ENCODE results near the gene BRINP2. TPM values are rescaled to one million over a fixed set of nuclear protein-coding genes. Genes with fewer than 3 reads are reported as not detected.

Gene BRINP2
- total and polyA plus RNA-seq, 2 of the 8 experiments (the other 6 are each of a cell fraction or from before 2014, with no cell fraction given): 0.39 to 0.42 TPM

- POLR2A ChIA-PET (ENCODE audit: partially characterized antibody): no interaction called here
- Histone ChIP-seq H2BK120ac (replicated peaks; ENCODE audit: low read depth, low read length) (no peak overlapping the region), H3K79me2 (ENCODE audit: control insufficient read depth in 1 of 2, insufficient read depth in 2 of 2, low read length in 2 of 2) (no peaks in the 10 kb centered on the region), H3K9ac (replicated peaks in 1 of 4; ENCODE audit: extremely low read depth in 1 of 4, low read depth in 3 of 4, low read length in 3 of 4) (no peak overlapping the region), H3K36me3 (ENCODE audit: control insufficient read depth in 2 of 4, insufficient read depth in 4 of 4, low read length in 3 of 4) (no peaks in the 10 kb centered on the region), H3K9me3 (ENCODE audit: insufficient read depth in 2 of 2, low read depth in 1 of 2, low read length in 1 of 2) (no peaks in the 10 kb centered on the region), H2BK15ac (ENCODE audit: low read length) (no peak overlapping the region), H3K18ac (ENCODE audit: extremely low read depth, low read length) (no peak overlapping the region), H2BK20ac (ENCODE audit: low read length) (no peak overlapping the region), H4K20me1 (replicated peaks in 1 of 2; ENCODE audit: control insufficient read depth in 1 of 2, insufficient read depth in 2 of 2, low read length in 2 of 2) (no peaks in the 10 kb centered on the region), H2BK5ac (ENCODE audit: low read depth, low read length) (no peak overlapping the region), H4K8ac (ENCODE audit: extremely low read depth, insufficient read depth, low read length) (no peak overlapping the region), H3K4me1 (replicated peaks in 1 of 4; ENCODE audit: control insufficient read depth in 3 of 4, insufficient read depth in 4 of 4, low read length in 3 of 4) (no peaks in the 10 kb centered on the region; a peak in 3 of 7 replicates), H2BK12ac (ENCODE audit: low read depth, low read length) (no peak overlapping the region), H3K23ac (ENCODE audit: insufficient read length) (no peak overlapping the region), H4K91ac (replicated peaks; ENCODE audit: insufficient read length, low read length) (no peak overlapping the region), H3K4me3 (ENCODE audit: extremely low read depth in 1 of 4, insufficient read depth in 2 of 4, low read depth in 3 of 4, low read length in 4 of 4) (no peak overlapping the region), H3K27ac (ENCODE audit: low read depth, low read length) (no peak overlapping the region), H3K56ac (replicated peaks; ENCODE audit: insufficient read length, low read depth, low read length) (no peak overlapping the region), H4K5ac (ENCODE audit: insufficient read length, low read depth, low read length) (no peak overlapping the region), H3K4ac (replicated peaks; ENCODE audit: insufficient read length, low read depth, low read length) (no peak overlapping the region), H3K27me3 (replicated peaks in 1 of 4; ENCODE audit: control insufficient read depth in 3 of 4, extremely low read depth in 1 of 4, insufficient read depth in 3 of 4, low read length in 3 of 4) (no peaks in the 10 kb centered on the region), H3K23me2 (ENCODE audit: low read depth, low read length) (no peaks in the 10 kb centered on the region), H3K4me2 (ENCODE audit: insufficient read depth in 1 of 2, low read depth in 2 of 2, low read length in 2 of 2) (no peak overlapping the region), H2AFZ (ENCODE audit: low read length) (no peak overlapping the region), H3K14ac (ENCODE audit: insufficient read length) (no peak overlapping the region), H2AK5ac (ENCODE audit: low read depth, low read length) (no peak overlapping the region), H3K79me1 (ENCODE audit: low read depth, low read length) (no peaks in the 10 kb centered on the region)
- FAIRE-seq (no peak), DNase-seq (ENCODE audit: low read depth in 1 of 2, low spot score in 2 of 2) (no peak)
- CTCF ChIA-PET (ENCODE audit: partially characterized antibody): interaction anchor here (1.2 to 2.9 kb wide), 3 partner anchors 13 to 56 kb away, joined by 4 to 24 read pairs (median 7); no protein-coding TSS in a partner anchor
- 89% methylated on average over 1 of the region's 1 CpG; no CpG with 5 or more reads in 1 of the 2 experiments for WGBS, 2 experiments (ENCODE audit: extremely low coverage in 1 of 2, insufficient coverage in 1 of 2, insufficient read length in 1 of 2, insufficient replicate concordance in 2 of 2, low coverage in 1 of 2, low lambda C conversion rate in 2 of 2, missing lambda C conversion rate in 1 of 2)
- TF ChIP-seq RNF2 (IDR thresholded peaks at IDR 0.05; ENCODE audit: borderline replicate concordance, low read depth, low read length, missing control alignments, poor library complexity, severe bottlenecking): no peak
- TF ChIP-seq EGR1 (IDR thresholded peaks at IDR 0.05; ENCODE audit: borderline replicate concordance, low read depth, low read length): no peak
- TF ChIP-seq NANOG (IDR thresholded peaks at IDR 0.05; ENCODE audit: insufficient read depth, low read depth, low read length, poor library complexity, severe bottlenecking): no peak
- TF ChIP-seq CTBP2 (IDR thresholded peaks at IDR 0.05; ENCODE audit: borderline replicate concordance, insufficient read depth, insufficient read length, low read length): no peak
- TF ChIP-seq SIN3A (conservative IDR thresholded peaks at IDR 0.05 in 1 of 2, IDR thresholded peaks at IDR 0.05 in 1 of 2; ENCODE audit: low read depth in 1 of 2, low read length in 2 of 2): no peak
- no peak for TF ChIP-seq SAP30 (IDR thresholded peaks at IDR 0.05; ENCODE audit: insufficient read depth, insufficient replicate concordance, low read length)
- no peak for TF ChIP-seq EZH2 (IDR thresholded peaks at IDR 0.05; ENCODE audit: low read depth, low read length, severe bottlenecking)
- no peak for TF ChIP-seq POU5F1 (IDR thresholded peaks at IDR 0.05; ENCODE audit: low read depth, low read length)
- no peak for TF ChIP-seq KDM1A (IDR thresholded peaks at IDR 0.05; ENCODE audit: borderline replicate concordance, low read length)
- TF ChIP-seq FOSL1 (IDR thresholded peaks at IDR 0.05; ENCODE audit: insufficient read depth, low read depth, low read length): no peak
- no peak for TF ChIP-seq TBP (IDR thresholded peaks at IDR 0.05; ENCODE audit: low read depth, low read length)
- no peak for TF ChIP-seq PHF8 (conservative IDR thresholded peaks at IDR 0.05; ENCODE audit: low read depth, low read length)
- no peak for TF ChIP-seq ZNF274 (IDR thresholded peaks at IDR 0.05; ENCODE audit: borderline replicate concordance, extremely low read depth, low read length)
These were observed 129.7 kb downstream of the BRINP2 start for GRCh38 chr1:177300431-177300830.

Measured in H1 (cell line).